Measurements from ENCODE around the gene SOS1. TPM values are rescaled to one million over a fixed set of nuclear protein-coding genes. Genes with fewer than 3 reads are reported as not detected.

SOS1 gene
- total and polyA plus RNA-seq, 3 donors from 2014 or later, result 27.0 to 48.7 (median 40.6) TPM

- 45 to 54% methylated on average over 5 of the region's 5 CpGs for WGBS, 2 donors
- intact Hi-C loops (cut with DNase I; ENCODE audit: low total_unique reads), result no loop called here
- no peaks in the 10 kb centered on the region for H3K27me3 ChIP-seq
- peaks cover 16% of the 10 kb centered on the region for H3K4me1 ChIP-seq
- no peak for TF ChIP-seq POLR2A (IDR thresholded peaks at IDR 0.05)
- TF ChIP-seq CTCF (IDR thresholded peaks at IDR 0.05), result no peak
- peak; percentile 51 for DNase-seq
- no peak overlapping the region for H3K4me3 ChIP-seq
- peak overlapping the region in 1 of 2 donors; percentile 39 for H3K27ac ChIP-seq
- no peaks in the 10 kb centered on the region for H3K36me3 ChIP-seq (ENCODE audit: low read depth, missing control alignments)
- no peaks in the 10 kb centered on the region for H3K9me3 ChIP-seq
Measured at GRCh38 chr2:39135690-39136259, 14.9 kb upstream of the SOS1 start.

GRCh38 chr2:39133215-39133851 lies 12.5 kb upstream of the SOS1 start:
- no peaks in the 10 kb centered on the region for H3K36me3 ChIP-seq (ENCODE audit: low read depth, missing control alignments)
- no peak overlapping the region for H3K4me3 ChIP-seq
- 80 to 83% methylated on average over 3 of the region's 3 CpGs for WGBS, 2 donors
- peaks cover 7% of the 10 kb centered on the region for H3K4me1 ChIP-seq
- intact Hi-C loops (cut with DNase I; ENCODE audit: low total_unique reads), result no loop called here
- no peak for DNase-seq
- peak overlapping the region in 1 of 2 donors; percentile 13 for H3K27ac ChIP-seq
- H3K27me3 ChIP-seq, result no peaks in the 10 kb centered on the region
- H3K9me3 ChIP-seq, result no peaks in the 10 kb centered on the region
- TF ChIP-seq CTCF (IDR thresholded peaks at IDR 0.05), result no peak
- TF ChIP-seq POLR2A (IDR thresholded peaks at IDR 0.05), result no peak

- DNase-seq, result no peak
- Histone ChIP-seq H3K36me3 (ENCODE audit: low read depth, missing control alignments) (no peaks in the 10 kb centered on the region), H3K27me3 (no peaks in the 10 kb centered on the region), H3K4me1 (peaks cover 7% of the 10 kb centered on the region), H3K27ac (no peak overlapping the region), H3K9me3 (no peaks in the 10 kb centered on the region), H3K4me3 (no peak overlapping the region)
- intact Hi-C loops (cut with DNase I; ENCODE audit: low total_unique reads), result no loop called here
- whole genome bisulfite sequencing, 2 donors, result 82 to 94% methylated on average over 1 of the region's 1 CpG
- TF ChIP-seq CTCF (IDR thresholded peaks at IDR 0.05), result no peak
Measured at GRCh38 chr2:39128919-39129391, 8.1 kb upstream of the SOS1 start.

GRCh38 chr2:39127973-39128372 lies 7.1 kb upstream of the SOS1 start:
- 85 to 90% methylated on average over 1 of the region's 1 CpG for WGBS, 2 donors
- intact Hi-C loops (cut with DNase I; ENCODE audit: low total_unique reads), result no loop called here
- Histone ChIP-seq H3K27ac (no peak overlapping the region), H3K9me3 (no peaks in the 10 kb centered on the region), H3K27me3 (no peaks in the 10 kb centered on the region), H3K4me3 (no peak overlapping the region), H3K36me3 (ENCODE audit: low read depth, missing control alignments) (no peaks in the 10 kb centered on the region), H3K4me1 (peaks cover 7% of the 10 kb centered on the region)
- TF ChIP-seq POLR2A (IDR thresholded peaks at IDR 0.05) (no peak), CTCF (IDR thresholded peaks at IDR 0.05) (no peak)
- DNase-seq, result no peak

- Histone ChIP-seq H3K36me3 (ENCODE audit: low read depth, missing control alignments) (no peaks in the 10 kb centered on the region), H3K27me3 (no peaks in the 10 kb centered on the region), H3K4me3 (peak overlapping the region; percentile 67 to 88), H3K9me3 (no peaks in the 10 kb centered on the region), H3K4me1 (peaks cover 17% of the 10 kb centered on the region), H3K27ac (peak overlapping the region; percentile 96)
- 0 to 1% methylated on average over 10 of the region's 10 CpGs for WGBS, 2 donors
- TF ChIP-seq CTCF (IDR thresholded peaks at IDR 0.05), result no peak
- TF ChIP-seq POLR2A (IDR thresholded peaks at IDR 0.05), result no peak
- no peak for DNase-seq
- intact Hi-C loops (cut with DNase I; ENCODE audit: low total_unique reads), result no loop called here
Measured at GRCh38 chr2:39124746-39125057, 3.9 kb upstream of the SOS1 start.
